Lung microvascular endothelial cell (primary cell): ENCODE data around the gene HMOX2. TPM values are rescaled to one million over a fixed set of nuclear protein-coding genes. Genes with fewer than 3 reads are reported as not detected.

Experiments
- DNase-seq, 2 donors: peaks; one replicate each; pipeline versions ENCODE4 v3.0.0 to v3.0.0-alpha.2; 2010; ENCODE audit warnings: low read depth in 2 of 2
- total RNA-seq: library from RNA; depleted of rRNA; stranded (reverse); fragments of >200 nt; gene quantifications from 2 replicates; pipeline ENCODE4 v1.2.1, GENCODE V29; 2014

Gene HMOX2
- total RNA-seq, 1 donor from 2014 or later, result 127 TPM

DNA sequence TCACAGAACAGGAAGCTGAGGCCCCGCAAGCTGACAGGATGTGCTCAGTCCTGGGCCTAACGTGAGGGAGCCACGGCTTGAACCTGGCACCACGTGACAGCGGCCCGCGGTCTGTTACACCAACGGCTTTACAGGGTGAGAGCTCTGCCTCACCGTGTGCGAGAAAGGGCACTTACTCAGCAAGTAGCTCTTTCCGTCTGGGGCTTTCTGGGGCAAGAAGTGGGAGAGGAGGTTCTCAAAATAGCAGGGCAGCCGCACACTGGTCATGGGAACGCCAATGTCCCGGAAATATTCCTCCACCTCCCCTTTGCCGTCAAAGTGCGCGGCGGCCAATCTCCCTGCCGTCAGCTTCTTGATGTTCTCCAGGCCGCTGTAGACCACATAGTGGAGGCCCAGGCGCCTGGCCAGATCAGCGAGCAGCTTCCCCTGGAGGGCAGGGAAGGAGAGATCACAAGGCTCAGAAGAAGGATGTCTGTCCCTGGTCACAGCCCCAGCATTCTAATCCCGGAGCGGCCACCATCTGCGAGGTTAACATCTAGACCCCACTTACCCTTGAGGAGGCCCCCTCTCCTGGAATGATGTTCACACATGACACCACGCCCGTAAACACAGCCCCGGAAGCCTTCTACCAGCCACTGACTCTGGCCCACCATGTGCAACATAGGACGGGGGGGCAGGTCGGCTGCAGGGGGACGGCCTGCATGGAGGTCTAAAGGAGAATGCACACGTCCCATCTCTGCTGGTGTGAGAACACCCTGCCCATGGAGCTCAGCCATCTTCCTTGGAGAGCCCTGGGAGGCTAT lies 10.0 kb upstream of the HMOX2 start:
- no peak for DNase-seq

DNA sequence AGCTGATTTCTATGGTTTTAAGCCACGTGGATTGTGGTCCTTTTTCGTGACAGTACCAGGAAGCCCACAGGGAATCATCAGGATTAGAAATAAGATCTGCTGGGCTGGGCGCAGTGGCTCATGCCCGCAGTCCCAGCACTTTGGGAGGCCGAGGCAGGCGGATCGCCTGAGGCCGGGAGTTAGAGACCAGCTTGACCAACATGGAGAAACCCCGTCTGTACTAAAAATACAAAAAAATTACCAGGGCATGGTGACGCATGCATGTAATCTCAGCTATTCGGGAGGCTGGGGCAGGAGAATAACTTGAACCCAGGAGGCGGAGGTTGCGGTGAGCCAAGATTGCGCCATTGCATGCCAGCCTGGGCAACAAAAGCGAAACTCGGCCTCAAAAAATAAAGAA lies 8.3 kb upstream of the HMOX2 start:
- DNase-seq, result no peak

DNA sequence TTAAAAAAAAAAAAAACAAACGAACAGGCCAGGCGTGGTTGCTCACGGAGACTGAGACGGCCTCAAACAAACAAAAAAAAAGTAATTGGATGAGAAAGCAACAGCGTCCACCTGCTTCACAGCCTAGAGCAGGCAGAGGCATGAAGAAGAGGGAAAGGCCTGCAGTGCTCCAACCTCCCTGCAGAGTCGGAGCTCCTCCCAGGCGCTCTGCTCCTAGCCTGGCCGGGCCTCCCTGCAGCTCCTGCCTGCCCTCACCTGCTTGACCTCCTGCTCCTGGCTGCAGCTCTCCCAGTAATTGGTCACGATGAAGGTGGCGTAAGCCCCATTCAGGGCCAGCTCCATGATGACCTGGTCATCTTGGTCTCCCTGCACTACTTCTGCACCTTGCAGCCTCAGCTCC lies 7.2 kb upstream of the HMOX2 start:
- DNase-seq, result no peak

DNA sequence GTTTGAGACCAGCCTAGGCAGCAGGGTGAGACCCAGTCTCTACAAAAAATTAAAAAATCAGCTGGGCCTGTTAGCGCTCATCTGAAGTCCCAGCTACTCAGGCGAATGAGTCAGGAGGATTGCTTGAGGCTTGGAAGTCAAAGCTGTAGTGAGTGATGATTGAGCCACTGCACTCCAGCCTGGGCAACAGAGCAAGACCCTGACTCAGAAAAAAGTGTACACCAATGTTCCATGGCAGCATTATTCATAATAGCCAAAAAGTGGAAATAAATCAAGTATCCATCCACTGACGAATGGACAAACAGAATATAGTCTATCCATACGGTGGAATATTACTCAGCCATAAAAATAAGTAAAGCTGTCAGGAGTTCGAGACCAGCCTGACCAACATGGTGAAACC lies 4.3 kb upstream of the HMOX2 start:
- no peak for DNase-seq

GRCh38 chr16:4472880-4473279 lies 3.3 kb upstream of the HMOX2 start:
- DNase-seq, result no peak

DNA sequence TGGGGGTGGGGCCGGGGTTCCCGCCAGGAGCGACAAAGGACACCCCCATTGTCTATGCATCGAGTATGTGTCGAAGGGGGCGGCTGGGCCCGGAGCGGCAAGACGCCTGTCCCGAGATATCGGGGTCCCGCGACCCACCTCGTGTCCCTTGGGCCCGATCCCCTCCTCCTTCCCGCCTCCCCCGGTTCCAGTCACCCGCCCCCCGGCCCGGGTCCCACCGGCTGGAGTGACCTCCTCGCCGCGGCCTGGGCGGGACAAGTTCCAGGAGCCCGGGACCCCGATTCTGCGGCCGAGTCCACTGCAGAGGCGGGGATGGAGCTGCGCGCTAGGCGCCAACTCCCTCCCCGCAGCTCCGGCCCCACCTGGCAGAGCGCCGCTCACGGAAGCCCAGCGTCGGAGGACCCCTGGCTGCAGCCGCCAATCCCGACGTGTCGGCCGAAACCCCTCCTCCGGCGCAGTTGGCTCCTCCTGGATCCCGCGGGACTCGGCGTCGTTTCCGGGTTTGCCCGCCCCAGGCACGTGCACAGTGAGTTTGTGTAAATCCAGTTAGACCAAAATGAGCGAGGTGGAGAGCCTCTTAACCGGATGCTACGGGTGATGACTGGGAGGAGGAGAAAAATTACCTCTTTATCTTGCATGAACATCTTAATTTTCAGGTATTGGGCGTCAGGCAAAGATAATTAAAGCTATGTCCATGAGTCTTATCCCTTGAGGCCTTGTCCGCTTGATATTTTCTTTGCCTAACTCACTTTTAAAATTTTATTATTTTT lies 1.8 kb upstream of the HMOX2 start, which contains the start of gene NMRAL1:
Gene NMRAL1 (minus strand): TSS at position 434 of the 770 bp plus-strand sequence. CDS start 493 bp downstream, outside the sequence.
- peak; percentile 90 to 96 for DNase-seq

DNA sequence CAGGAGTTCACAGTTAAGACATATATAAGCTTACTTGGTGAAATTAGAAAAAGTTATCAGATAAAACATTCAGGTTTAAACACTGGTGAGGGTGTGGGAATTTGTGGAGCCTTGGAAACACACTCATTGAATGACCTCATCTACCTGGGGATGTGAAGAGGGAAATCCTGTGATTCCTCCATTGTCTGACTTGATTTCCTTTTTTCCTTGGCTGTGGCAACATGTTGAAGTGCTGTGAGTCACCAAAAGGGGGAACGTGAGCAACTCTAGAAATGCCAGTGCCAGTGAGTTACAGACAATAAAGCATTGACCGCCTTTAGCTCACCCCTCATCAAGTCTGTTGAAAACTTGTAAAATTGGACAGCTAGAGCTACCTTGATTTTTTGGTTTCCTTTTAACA lies 1.8 kb downstream of the HMOX2 start:
- DNase-seq, result peak; percentile 92 to 95

DNA sequence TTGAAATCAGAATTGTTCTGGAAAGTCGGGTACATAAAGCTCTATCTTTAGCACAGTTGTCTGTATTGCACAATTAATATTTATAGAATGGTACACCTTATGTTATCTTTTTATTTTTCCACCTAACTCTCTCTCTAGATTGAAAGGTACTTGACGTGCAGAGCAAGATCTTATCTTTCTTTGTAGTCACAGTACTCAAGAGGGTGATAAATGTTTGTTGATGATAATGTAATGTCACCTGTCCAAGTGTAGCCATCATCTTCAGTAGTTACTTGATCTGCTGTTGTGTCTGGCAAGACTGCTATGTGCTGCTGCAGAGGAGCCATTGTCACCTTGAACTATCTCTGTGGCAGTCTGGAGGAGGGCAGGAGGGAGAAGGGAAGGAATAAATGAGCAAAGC lies 5.3 kb downstream of the HMOX2 start:
- no peak for DNase-seq

DNA sequence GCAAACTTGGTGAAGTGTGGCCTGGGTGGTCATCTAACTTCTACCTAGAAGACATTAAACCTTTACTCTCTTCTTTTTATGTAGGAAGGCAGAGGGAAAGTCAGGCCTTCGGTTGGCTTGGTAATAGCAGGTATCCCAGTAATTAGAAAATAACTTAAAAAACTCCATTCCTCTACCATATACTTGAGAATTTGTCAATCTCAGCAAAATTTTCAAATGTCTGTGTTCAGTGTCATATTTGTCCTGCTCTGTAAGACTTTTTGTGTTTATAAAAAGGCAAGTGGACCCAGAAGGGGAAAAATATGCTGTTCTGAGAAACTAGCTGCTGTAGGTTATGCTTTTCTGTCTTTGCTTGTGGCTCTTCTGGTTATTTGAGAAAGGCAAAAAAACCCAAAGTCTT lies 5.8 kb downstream of the HMOX2 start:
- no peak for DNase-seq

- DNase-seq, result no peak
Measured at GRCh38 chr16:4486126-4486893, 10.1 kb downstream of the HMOX2 start.

- DNase-seq, result peak; percentile 43 to 59
Measured at GRCh38 chr16:4487955-4488498, 11.8 kb downstream of the HMOX2 start.

- peak in 1 of 2 donors; percentile 26 for DNase-seq
Measured at GRCh38 chr16:4488499-4488967, 12.3 kb downstream of the HMOX2 start.

GRCh38 chr16:4489030-4489429 lies 12.8 kb downstream of the HMOX2 start:
- no peak for DNase-seq

DNA sequence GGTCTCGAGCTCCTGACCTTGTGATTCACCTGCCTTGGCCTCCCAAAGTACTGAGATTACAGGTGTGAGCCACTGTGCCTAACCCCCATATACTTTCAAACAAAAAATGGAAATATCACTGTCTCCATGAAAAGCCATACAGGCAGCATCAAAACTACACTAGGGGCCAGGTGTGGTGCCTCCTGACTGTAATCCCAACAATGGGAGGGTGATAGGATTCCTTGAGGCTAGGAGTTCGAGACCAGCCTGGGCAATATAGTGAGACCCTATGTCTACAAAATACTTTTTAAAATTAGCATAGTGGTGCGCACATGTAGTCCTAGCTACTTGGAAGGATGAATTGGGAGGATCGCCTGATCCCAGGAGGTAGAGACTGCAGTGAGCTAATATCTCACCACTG lies 15.7 kb downstream of the HMOX2 start:
- DNase-seq, result no peak

GRCh38 chr16:4494746-4495490 lies 18.7 kb downstream of the HMOX2 start:
- DNase-seq, result peak in 1 of 2 donors; percentile 53

GRCh38 chr16:4495766-4496165 lies 19.6 kb downstream of the HMOX2 start:
- DNase-seq, result no peak

- peak in 1 of 2 donors; percentile 27 for DNase-seq
Measured at GRCh38 chr16:4496305-4496704, 20.1 kb downstream of the HMOX2 start.

- no peak for DNase-seq
Measured at GRCh38 chr16:4498546-4499195, 22.5 kb downstream of the HMOX2 start.

GRCh38 chr16:4499196-4499555 lies 23.0 kb downstream of the HMOX2 start:
- no peak for DNase-seq

DNA sequence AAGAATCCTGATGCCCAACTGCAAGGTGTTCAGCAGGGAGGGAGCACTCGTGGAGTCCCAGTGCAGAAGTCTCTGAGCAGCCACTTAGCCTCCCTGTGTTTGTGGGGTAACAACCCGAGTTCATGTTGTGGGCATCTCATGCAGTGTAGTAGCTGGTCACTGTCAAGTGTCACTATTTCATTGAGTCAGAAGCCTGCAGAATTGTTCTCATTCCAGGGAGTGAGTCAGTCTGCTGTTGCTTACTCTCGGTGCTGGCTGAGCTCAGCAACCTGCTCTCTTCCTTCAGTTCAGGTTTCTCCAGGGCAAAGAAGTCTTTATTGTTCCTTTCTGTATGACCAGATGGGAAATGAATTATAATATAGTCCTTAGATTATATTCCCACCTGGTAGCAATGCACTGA lies 24.1 kb downstream of the HMOX2 start:
- peak; percentile 52 to 79 for DNase-seq
